ENCODE measurements around the gene PLEKHM3. TPM values are rescaled to one million over a fixed set of nuclear protein-coding genes. Genes with fewer than 3 reads are reported as not detected.

The PLEKHM3 gene, protein sequence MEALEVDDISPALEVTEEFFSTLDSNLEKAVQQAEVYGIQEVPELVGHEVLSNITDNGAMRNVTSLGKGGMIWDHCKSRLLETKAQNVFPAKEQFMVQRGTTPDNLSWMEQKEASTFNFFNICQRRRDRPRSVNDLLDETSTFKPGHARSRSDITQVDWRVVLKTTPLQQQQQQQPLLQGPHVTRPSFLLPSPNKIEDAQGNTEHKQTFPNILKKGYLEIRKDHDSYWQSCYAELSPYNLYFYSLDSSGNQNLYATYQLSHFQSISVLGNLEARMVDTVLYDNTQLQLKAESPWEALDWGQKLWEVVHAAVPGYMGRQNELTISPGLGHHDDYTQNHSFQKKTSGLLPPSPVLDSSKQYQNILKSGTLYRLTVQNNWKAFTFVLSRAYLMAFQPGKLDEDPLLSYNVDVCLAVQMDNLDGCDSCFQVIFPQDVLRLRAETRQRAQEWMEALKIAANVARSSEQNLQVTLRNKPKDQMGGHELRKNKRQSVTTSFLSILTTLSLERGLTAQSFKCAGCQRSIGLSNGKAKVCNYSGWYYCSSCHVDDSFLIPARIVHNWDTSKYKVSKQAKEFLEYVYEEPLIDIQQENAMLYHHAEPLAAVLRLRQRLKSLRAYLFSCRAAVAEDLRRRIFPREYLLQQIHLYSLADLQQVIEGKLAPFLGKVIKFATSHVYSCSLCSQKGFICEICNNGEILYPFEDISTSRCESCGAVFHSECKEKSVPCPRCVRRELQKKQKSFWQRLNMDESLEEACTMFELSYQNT
- 3.3 and 4.2 TPM in 2 replicates for total RNA-seq

DNA sequence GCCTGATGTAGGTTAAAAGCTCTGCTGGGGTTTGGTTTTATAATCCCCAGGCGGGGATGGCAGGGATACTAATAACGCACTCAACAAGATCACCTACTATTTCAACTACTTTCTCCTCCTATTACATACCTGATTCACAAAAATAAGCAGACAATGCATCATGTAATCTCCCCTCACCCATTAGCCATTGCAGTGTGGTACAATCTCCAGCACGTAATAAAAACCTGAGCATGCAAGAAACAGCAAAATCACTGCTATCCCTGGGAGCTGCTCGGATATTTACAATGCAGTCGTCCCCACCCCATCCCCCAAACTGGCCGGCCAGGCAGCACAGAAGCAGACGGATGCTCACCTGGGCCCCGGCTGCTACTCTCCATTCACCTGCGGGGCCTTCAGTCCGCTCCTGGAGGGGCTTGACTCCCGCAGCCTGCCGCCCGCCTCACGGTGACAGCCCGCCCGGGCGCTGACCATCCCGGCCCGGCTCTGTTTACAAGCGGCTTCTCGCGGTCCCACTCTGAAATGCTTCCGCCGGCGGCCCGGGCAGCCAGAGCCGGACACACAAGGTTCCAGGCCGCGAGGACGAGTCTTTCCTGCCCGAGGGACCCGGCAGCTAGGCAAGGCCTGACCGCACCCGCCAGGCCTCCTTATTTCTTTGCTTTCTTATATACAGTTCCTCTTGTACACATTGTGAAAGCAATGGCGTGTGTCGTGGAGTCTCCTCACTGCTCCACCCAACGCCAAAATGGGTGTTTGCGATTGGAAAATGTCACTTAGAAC is at the start of gene PLEKHM3:
PLEKHM3 (minus strand) TSS at position 491 of the 777 bp plus-strand sequence. CDS start 23,888 bp downstream, outside the sequence.

Other genes with a start within 250 kb of the PLEKHM3 start
- gene CRYGD, start 99.0 kb upstream of the PLEKHM3 start, total RNA-seq: not detected in 2 replicates
- gene CRYGC, start 104.3 kb upstream of the PLEKHM3 start, total RNA-seq: not detected in 2 replicates
- gene CRYGB, start 120.6 kb upstream of the PLEKHM3 start, total RNA-seq: not detected in 2 replicates
- gene CRYGA, start 138.1 kb upstream of the PLEKHM3 start, total RNA-seq: not detected in 2 replicates
- not detected in 2 replicates for gene C2orf80, start 164.5 kb upstream of the PLEKHM3 start, total RNA-seq
- gene IDH1, start 229.5 kb upstream of the PLEKHM3 start, total RNA-seq: 105 and 109 TPM in 2 replicates
- gene PIKFYVE, start 240.7 kb upstream of the PLEKHM3 start, total RNA-seq: 14.9 and 15.0 TPM in 2 replicates